SK-N-SH (cell line): ENCODE measurements around the gene CIDEC. TPM values are rescaled to one million over a fixed set of nuclear protein-coding genes. Genes with fewer than 3 reads are reported as not detected.
"Not testable (repeated sequence)": the region's sequence is repeated elsewhere in the genome, so short reads cannot be mapped to it uniquely, and the experiment has no call there.

Experiments used
- CTCF ChIA-PET: fragments of 300-600, 350-600 bp; formaldehyde crosslinking; extraction: SDS; loops from one replicate; lab custom pipeline; 2021; lab: Yijun Ruan, JAX
- POLR2A ChIA-PET: fragments of 350-600 bp; sonication (Branson Sonifier 250); formaldehyde crosslinking; extraction: SDS; loops from one replicate; lab custom pipeline; 2020; ENCODE audit warnings: antibody characterized with exemption, inconsistent platforms; lab: Yijun Ruan, JAX
- DNase-seq: peaks from one replicate; pipeline ENCODE4 v3.0.0; 2012
- H2AFZ ChIP-seq: fragments of 200-600 bp; sonication (generic); 2 replicates; pipeline ENCODE4 v1.8.1; 2016; ENCODE audit warnings: antibody characterized with exemption, mild to moderate bottlenecking, low read depth
- H3F3A ChIP-seq: fragments of 200-600 bp; sonication (generic); replicated peaks from 2 replicates; pipeline ENCODE3; 2016; ENCODE audit warnings: antibody characterized with exemption, mild to moderate bottlenecking; ENCODE audit not compliant: insufficient read depth
- H3K27ac ChIP-seq, 2 experiments: fragments of 200-500 bp in 1 of 2; fragments of 200-600 bp in 1 of 2; sonication (Bioruptor generic) in 1 of 2; sonication (generic), shearing (Covaris generic) in 1 of 2; 2 replicates each; pipeline versions ENCODE4 v1.5.1 to v1.6.1; 2014 to 2016; ENCODE audit warnings: low read depth in 2 of 2, inconsistent platforms in 1 of 2, low read length in 1 of 2, mild to moderate bottlenecking in 1 of 2, mixed read lengths in 1 of 2
- H3K27me3 ChIP-seq: fragments of 200-600 bp; sonication (generic), shearing (Covaris generic); 2 replicates; pipeline ENCODE4 v1.6.1; 2016; ENCODE audit warnings: mixed run types; ENCODE audit not compliant: insufficient read depth
- H3K36me3 ChIP-seq, 2 experiments: fragments of 200-500 bp in 1 of 2; fragments of 200-600 bp in 1 of 2; sonication (Bioruptor generic) in 1 of 2; sonication (generic) in 1 of 2; replicated peaks in 1 of 2; 2 replicates each; pipeline versions ENCODE3 to v1.5.1; 2014 to 2016; ENCODE audit warnings: low read length in 1 of 2, mild to moderate bottlenecking in 1 of 2; ENCODE audit not compliant: insufficient read depth in 2 of 2, control insufficient read depth in 1 of 2
- H3K4me1 ChIP-seq, 2 experiments: fragments of 200-500 bp in 1 of 2; fragments of 200-600 bp in 1 of 2; sonication (Bioruptor generic) in 1 of 2; sonication (generic), shearing (Covaris generic) in 1 of 2; 2 replicates each; pipeline versions ENCODE4 v1.5.1 to v1.6.1; 2014 to 2016; ENCODE audit warnings: low read depth in 1 of 2, low read length in 1 of 2, mixed run types in 1 of 2; ENCODE audit not compliant: insufficient read depth in 2 of 2, control insufficient read depth in 1 of 2
- H3K4me2 ChIP-seq: fragments of 200-600 bp; sonication (generic), shearing (Covaris generic); 2 replicates; pipeline ENCODE4 v1.6.1; 2017; ENCODE audit warnings: mixed run types
- H3K4me3 ChIP-seq, 2 experiments: fragments of 200-500 bp in 1 of 2; fragments of 200-600 bp in 1 of 2; sonication (Bioruptor generic) in 1 of 2; sonication (generic), shearing (Covaris generic) in 1 of 2; 2 replicates each; pipeline versions ENCODE4 v1.5.1 to v1.8.1; 2014 to 2016; ENCODE audit warnings: low read depth in 2 of 2, inconsistent platforms in 1 of 2, low read length in 1 of 2, mild to moderate bottlenecking in 1 of 2, mixed read lengths in 1 of 2, moderate library complexity in 1 of 2
- H3K79me2 ChIP-seq: fragments of 200-600 bp; sonication (generic); 2 replicates; pipeline ENCODE4 v1.8.1; 2017; ENCODE audit warnings: mild to moderate bottlenecking; ENCODE audit not compliant: insufficient read depth
- H3K9ac ChIP-seq: fragments of 200-600 bp; sonication (generic); 2 replicates; pipeline ENCODE4 v1.6.1; 2017; ENCODE audit warnings: mixed run types
- H3K9me2 ChIP-seq: fragments of 200-600 bp; sonication (generic); 2 replicates; pipeline ENCODE4 v1.6.1; 2017; ENCODE audit warnings: mixed run types
- H3K9me3 ChIP-seq: fragments of 200-600 bp; sonication (generic); 2 replicates; pipeline ENCODE4 v1.6.1; 2017; ENCODE audit warnings: mixed run types, mild to moderate bottlenecking, moderate library complexity
- H4K20me1 ChIP-seq: fragments of 200-600 bp; sonication (generic); 2 replicates; pipeline ENCODE4 v1.6.1; 2017; ENCODE audit warnings: mild to moderate bottlenecking, mixed run types; ENCODE audit not compliant: insufficient read depth
- CHD2 ChIP-seq: fragments of 150-350 bp; IDR thresholded peaks from 2 replicates; pipeline ENCODE4 v1.6.1; 2018; ENCODE audit warnings: low read length; ENCODE audit not compliant: partially characterized antibody
- FOXJ3 ChIP-seq: sonication (generic); formaldehyde crosslinking; IDR thresholded peaks from 2 replicates; pipeline ENCODE4 v1.5.1; 2020; ENCODE audit warnings: mild to moderate bottlenecking, missing genetic modification reagents
- GATA2 ChIP-seq: sonication (generic); formaldehyde crosslinking; IDR thresholded peaks from 2 replicates; pipeline ENCODE4 v1.5.0; 2020; ENCODE audit warnings: mild to moderate bottlenecking, missing genetic modification reagents
- IRF3 ChIP-seq: fragments of 150-350 bp; IDR thresholded peaks from 2 replicates; pipeline ENCODE4 v1.6.1; 2016; ENCODE audit warnings: mild to moderate bottlenecking, low read depth, low read length
- JUND ChIP-seq: IDR thresholded peaks from 2 replicates; pipeline ENCODE4 v1.4.0; 2012
- RAD21 ChIP-seq: IDR thresholded peaks from 2 replicates; pipeline ENCODE4 v1.6.1; 2012; ENCODE audit warnings: mild to moderate bottlenecking, low read length
- SMC3 ChIP-seq: IDR thresholded peaks from 2 replicates; pipeline ENCODE4 v1.6.1; 2012; ENCODE audit warnings: low read depth, low read length, improper control_type of control experiment
- WGBS: methylation state at CpG from one replicate; pipeline ENCODE4 v1.1.6; 2017; ENCODE audit warnings: low lambda C conversion rate; 5-methylcytosine and 5-hydroxymethylcytosine counted together
- polyA plus RNA-seq, 3 experiments: library from polyadenylated mRNA; depleted of rRNA; stranded (reverse); fragments of >200 nt; gene quantifications; 2 replicates each; pipeline ENCODE4 v1.2.3, GENCODE V29; 2012

CIDEC gene
- polyA plus RNA-seq, 1 of the 3 experiments (the other 2 are of a cell fraction) = not detected

- H3K36me3 ChIP-seq, H4K20me1 ChIP-seq, H3K4me2 ChIP-seq, H3K27ac ChIP-seq, H3K79me2 ChIP-seq, POLR2A ChIA-PET, H3K27me3 ChIP-seq, H2AFZ ChIP-seq, H3K9ac ChIP-seq, H3K9me3 ChIP-seq, H3K4me1 ChIP-seq, H3K9me2 ChIP-seq, H3K4me3 ChIP-seq, H3F3A ChIP-seq, DNase-seq, CTCF ChIA-PET: not testable (repeated sequence)
- 90% methylated on average over 11 of the region's 11 CpGs for WGBS
These were observed 25.6 kb downstream of the CIDEC start for GRCh38 chr3:9854291-9854940.

GRCh38 chr3:9852528-9852927, 27.5 kb downstream of the CIDEC start:
- H3K9ac ChIP-seq = no peak overlapping the region
- H3K79me2 ChIP-seq = no peaks in the 10 kb centered on the region
- no peak overlapping the region for H3K4me3 ChIP-seq
- no peaks in the 10 kb centered on the region for H4K20me1 ChIP-seq
- no peak overlapping the region for H3K4me2 ChIP-seq
- H3F3A ChIP-seq = no peaks in the 10 kb centered on the region
- no peaks in the 10 kb centered on the region for H3K9me3 ChIP-seq
- no peaks in the 10 kb centered on the region for H3K36me3 ChIP-seq
- H2AFZ ChIP-seq = no peak overlapping the region
- CTCF ChIA-PET = interaction anchor here (1.3 kb wide), 1 partner anchor 94 kb away, joined by 3 read pairs; no protein-coding TSS in a partner anchor
- H3K9me2 ChIP-seq = no peaks in the 10 kb centered on the region
- no peaks in the 10 kb centered on the region; a peak in 1 of 4 replicates for H3K4me1 ChIP-seq
- DNase-seq = no peak
- POLR2A ChIA-PET = no interaction called here
- TF ChIP-seq FOXJ3 (CRISPR knock-in tag) = no peak
- TF ChIP-seq CHD2 = no peak
- no peak for TF ChIP-seq JUND
- TF ChIP-seq IRF3 = no peak
- no peak for TF ChIP-seq GATA2 (CRISPR knock-in tag)
- 0 out of 2 replicates have a peak, but pooled peaks have one; percentile 7 for TF ChIP-seq RAD21
- TF ChIP-seq SMC3 = no peak
- H3K27ac ChIP-seq = no peak overlapping the region
- 94% methylated on average over 6 of the region's 6 CpGs for WGBS
- H3K27me3 ChIP-seq = no peaks in the 10 kb centered on the region

- H3F3A ChIP-seq, H3K4me2 ChIP-seq, H3K79me2 ChIP-seq, H3K27me3 ChIP-seq, H3K4me1 ChIP-seq, CTCF ChIA-PET, H3K27ac ChIP-seq, H2AFZ ChIP-seq, H3K9ac ChIP-seq, POLR2A ChIA-PET, H3K9me3 ChIP-seq, H4K20me1 ChIP-seq, H3K4me3 ChIP-seq, DNase-seq, H3K36me3 ChIP-seq, H3K9me2 ChIP-seq: not testable (repeated sequence)
- 36% methylated on average over 6 of the region's 6 CpGs for WGBS
These were observed 28.1 kb downstream of the CIDEC start for GRCh38 chr3:9851926-9852325.

GRCh38 chr3:9851383-9851782, 28.7 kb downstream of the CIDEC start:
- 79% methylated on average over 6 of the region's 6 CpGs for WGBS
- CTCF ChIA-PET = not testable (repeated sequence)

More at GRCh38 chr3:9851383-9851782, 28.7 kb downstream of the CIDEC start:
- H3K9ac ChIP-seq, H3K4me2 ChIP-seq, H3K36me3 ChIP-seq, H2AFZ ChIP-seq, POLR2A ChIA-PET, H3K27me3 ChIP-seq, H3K27ac ChIP-seq, H3K4me1 ChIP-seq, H3K4me3 ChIP-seq, H3K79me2 ChIP-seq, DNase-seq, H3K9me3 ChIP-seq, H3F3A ChIP-seq, H3K9me2 ChIP-seq, H4K20me1 ChIP-seq: not testable (repeated sequence)
